Bronchial smooth muscle cell (primary cell): ENCODE measurements around the gene SUPT4H1. TPM values are rescaled to one million over a fixed set of nuclear protein-coding genes. Genes with fewer than 3 reads are reported as not detected.

ENCODE experiments used
- total RNA-seq: library from RNA; depleted of rRNA; stranded (reverse); fragments of >200 nt; gene quantifications from 2 replicates; pipeline ENCODE4 v1.2.1, GENCODE V29; 2014

SUPT4H1 gene
- 42.9 and 50.0 TPM in 2 replicates for total RNA-seq

DNA sequence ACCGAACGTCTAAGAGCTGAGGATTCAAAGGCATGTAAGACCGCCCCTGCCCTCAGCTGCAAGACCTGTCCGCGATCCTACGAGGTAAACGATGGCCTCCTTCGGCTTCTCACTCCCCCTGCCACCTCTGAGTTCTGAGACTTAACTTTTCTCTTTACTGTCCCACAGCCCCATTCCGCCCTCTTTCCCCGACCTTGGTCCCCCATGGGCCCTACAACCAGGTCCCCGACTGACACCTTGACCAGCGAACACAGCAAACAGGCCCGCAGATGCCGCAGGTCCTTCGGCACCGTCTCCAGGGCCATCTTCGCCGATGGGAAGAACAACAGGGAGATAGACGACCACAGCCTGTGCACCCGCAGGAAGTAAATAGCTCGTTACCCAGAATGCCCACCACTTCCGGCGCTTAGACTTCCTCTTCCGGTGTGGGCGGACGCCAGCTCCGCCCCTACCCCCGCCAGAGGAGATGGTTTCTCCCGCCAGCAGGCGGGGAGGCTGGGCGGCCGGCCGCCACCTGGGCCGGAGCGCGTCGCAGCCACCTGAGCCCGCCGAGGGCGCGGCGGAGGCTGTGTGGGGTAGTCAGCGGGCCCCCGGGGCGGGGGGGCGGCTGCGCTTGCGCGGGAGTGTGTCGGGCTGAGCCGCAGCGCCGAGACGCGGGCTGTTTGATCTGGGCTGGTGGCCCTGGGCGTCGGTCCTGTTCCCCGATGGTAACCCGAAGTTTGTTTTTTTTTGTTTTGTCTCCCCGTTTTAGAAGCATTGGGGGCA lies at the start of gene SUPT4H1:
Gene SUPT4H1, minus strand, starts transcription at position 371 of the 765 bp plus-strand sequence. Its CDS starts 66 bp downstream, at position 305.

DNA sequence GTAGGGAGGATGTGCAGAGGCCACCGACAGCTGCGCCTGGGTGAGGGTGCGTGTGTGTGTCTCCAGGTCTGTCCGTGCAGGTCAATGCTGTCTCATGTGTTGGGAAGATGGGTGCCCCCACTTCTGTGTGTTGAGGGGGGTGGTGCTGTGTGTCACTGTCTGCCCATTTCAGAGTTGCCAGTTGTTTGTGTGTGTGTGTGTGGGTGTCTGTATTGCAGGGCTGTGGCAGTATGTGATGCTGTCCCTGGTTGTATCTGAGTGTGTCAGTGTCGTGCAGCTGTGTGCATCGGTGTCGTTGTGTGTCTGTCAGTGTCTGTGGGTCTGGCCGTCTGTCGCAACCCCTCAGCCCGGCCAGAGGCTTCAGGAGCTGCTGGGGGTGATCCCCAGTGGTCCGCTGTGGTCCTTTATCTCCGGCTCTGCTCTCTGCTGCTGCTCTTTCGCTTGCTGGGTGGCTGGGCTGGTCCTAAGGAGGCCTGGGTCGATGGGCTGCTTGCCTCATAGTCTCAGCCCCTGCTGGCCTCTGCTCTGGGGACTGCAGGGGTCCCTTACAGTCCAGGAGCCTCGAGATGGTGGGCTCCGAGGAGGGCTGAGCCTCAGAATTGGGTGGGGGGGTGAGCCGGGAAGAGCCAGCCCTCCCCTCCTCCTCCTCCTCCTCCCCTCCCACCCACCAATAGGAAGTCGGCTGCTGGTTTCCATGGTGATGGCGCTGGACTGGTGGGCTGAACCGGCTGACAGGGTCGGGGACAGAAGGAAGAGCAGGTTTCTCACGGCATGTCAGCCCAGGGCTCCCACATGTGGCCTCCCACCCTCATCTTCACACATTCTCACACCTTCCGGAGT lies 23.6 kb downstream of the SUPT4H1 start, which contains the start of gene TSPOAP1:
Gene TSPOAP1, minus strand, starts transcription at position 601 of the 840 bp plus-strand sequence. CDS start 875 bp downstream, outside the sequence.

Other genes with a start within 250 kb of the SUPT4H1 start
- not detected in 2 replicates for gene OR4D1, start 203.8 kb downstream of the SUPT4H1 start, total RNA-seq
- gene OR4D2, start 185.2 kb downstream of the SUPT4H1 start, total RNA-seq = not detected in 2 replicates
- not detected in 2 replicates for gene EPX, start 159.5 kb downstream of the SUPT4H1 start, total RNA-seq
- 13.9 and 16.3 TPM in 2 replicates for gene MKS1, start 132.9 kb downstream of the SUPT4H1 start, total RNA-seq
- gene LPO, start 113.6 kb downstream of the SUPT4H1 start, total RNA-seq = not detected in 2 replicates
- gene MPO, start 71.3 kb downstream of the SUPT4H1 start, total RNA-seq = 0.09 and 0.47 TPM in 2 replicates
- 0.26 and 1.1 TPM in 2 replicates for gene TSPOAP1, start 23.4 kb downstream of the SUPT4H1 start, total RNA-seq
- gene RNF43, start 65.3 kb upstream of the SUPT4H1 start, total RNA-seq = under 0.01 TPM in 1 of 2 replicates, not detected in the other
- gene HSF5, start 136.2 kb upstream of the SUPT4H1 start, total RNA-seq = not detected in 2 replicates
- 30.0 and 44.4 TPM in 2 replicates for gene MTMR4, start 162.4 kb upstream of the SUPT4H1 start, total RNA-seq